Measurements from ENCODE around the gene VSTM2B. TPM values are rescaled to one million over a fixed set of nuclear protein-coding genes. Genes with fewer than 3 reads are reported as not detected.

VSTM2B gene
- total RNA-seq, 1 experiment from 2014 or later = not detected

DNA sequence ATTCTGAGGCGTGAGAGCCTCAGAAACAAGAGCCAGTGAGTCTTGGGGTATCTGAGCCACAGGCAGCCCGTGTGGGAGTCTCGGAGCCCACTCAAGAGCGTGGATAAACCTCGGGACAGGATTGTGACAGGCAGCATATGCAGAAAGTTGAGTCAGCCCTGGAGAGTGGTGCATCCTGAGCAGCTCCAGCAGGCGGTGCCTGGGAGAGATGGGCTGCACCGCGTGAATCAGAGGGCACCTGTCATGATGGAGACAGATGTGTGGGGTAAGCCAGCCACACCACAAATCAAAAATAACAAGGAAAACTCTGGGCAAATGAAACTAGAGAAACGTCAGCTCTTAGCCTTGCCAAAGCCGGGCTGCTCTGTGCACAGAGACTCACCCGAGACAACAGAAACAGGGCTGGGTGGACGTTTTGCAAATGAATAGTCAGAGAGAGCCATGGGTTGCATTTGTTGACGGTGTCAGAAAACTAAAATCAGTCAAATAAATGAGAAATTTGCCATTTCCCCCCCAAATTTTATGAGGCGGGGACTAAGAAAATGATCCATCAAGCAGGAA is 50.3 kb downstream of the VSTM2B start:
- H3K4me1 ChIP-seq (ENCODE audit: control insufficient read depth, insufficient read depth, low read length) = no peaks in the 10 kb centered on the region
- ATAC-seq = peak; percentile 64; the same call in 1 of the 2 replicates
- DNase-seq (ENCODE audit: low read depth, low spot score) = no peak

DNA sequence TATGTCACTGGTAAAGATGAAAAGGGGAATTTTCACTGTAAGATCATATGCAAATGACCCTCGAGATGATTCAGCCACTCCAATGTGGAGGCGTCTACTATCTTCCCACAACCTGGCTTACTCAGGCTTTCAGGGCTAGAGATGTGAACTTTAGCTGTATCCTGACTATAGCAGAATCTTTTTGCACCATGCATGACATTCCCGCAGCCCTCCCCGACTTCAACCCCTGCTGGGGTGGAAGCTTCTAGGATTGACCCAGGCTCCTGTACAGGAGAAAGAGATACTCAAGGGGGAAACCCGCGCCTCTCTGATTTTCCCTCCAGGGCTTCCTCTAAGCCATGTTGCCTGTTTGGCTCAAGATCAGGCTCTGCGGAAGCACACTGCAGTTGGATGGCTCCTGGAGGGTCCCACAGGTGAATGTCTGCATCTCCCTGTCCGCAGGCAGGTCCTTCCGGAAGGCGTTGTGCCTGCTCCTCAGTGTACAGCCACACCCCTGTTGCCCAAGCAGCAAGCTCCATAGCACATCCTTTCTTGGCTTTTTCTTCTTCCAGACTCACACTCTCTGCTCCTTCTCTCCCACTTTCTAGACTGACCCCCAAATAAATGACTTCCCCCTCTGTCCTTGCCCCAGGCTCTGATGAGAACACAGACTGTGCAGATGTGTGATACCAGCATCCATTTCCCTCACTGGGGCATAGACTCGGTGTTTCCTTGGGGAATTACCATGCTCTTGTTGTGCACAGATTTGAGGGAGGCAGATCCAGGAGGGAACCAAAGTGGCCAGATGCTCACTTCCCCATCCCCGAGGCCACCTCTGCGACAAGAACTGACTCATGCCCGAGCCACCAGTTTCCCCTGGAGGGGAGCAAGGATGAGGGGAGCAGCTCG is 51.2 kb downstream of the VSTM2B start:
- Histone ChIP-seq H3K27ac (ENCODE audit: low read length) (no peak overlapping the region), H3K36me3 (ENCODE audit: control insufficient read depth, insufficient read depth, low read length) (no peaks in the 10 kb centered on the region), H3K4me3 (ENCODE audit: low read depth in 2 of 2, low read length in 2 of 2) (no peak overlapping the region), H3K27me3 (ENCODE audit: control insufficient read depth, insufficient read depth, low read length) (peaks cover 52% of the 10 kb centered on the region), H3K4me1 (ENCODE audit: control insufficient read depth, insufficient read depth, low read length) (no peaks in the 10 kb centered on the region), H3K9me3 (ENCODE audit: control insufficient read depth, insufficient read depth, low read depth, low read length) (no peaks in the 10 kb centered on the region)
- intact Hi-C loops (cut with micrococcal nuclease; ENCODE audit: unreplicated experiment) = no loop called here
- POLR2A ChIA-PET = no interaction called here
- DNase-seq (ENCODE audit: low read depth, low spot score) (no peak), ATAC-seq (peak; percentile 26; the same call in 1 of the 2 replicates)
- CTCF ChIA-PET = no interaction called here
- BruUV-seq (replicated peaks) = no TSS peak
- in situ Hi-C loops (cut with HindIII; ENCODE audit: low pct_unique_long_range_greater_than_20kb, low sequenced_read_pairs) = no loop called here
- TF ChIP-seq SIN3A (IDR thresholded peaks at IDR 0.05; ENCODE audit: borderline replicate concordance, insufficient read depth, low read depth, low read length) (no peak), POLR2AphosphoS5 (IDR thresholded peaks at IDR 0.05; ENCODE audit: low read depth, low read length) (no peak), TCF7L2 (IDR thresholded peaks at IDR 0.05; ENCODE audit: low read depth, low read length) (no peak)
- TF ChIP-seq, protein P1, sequence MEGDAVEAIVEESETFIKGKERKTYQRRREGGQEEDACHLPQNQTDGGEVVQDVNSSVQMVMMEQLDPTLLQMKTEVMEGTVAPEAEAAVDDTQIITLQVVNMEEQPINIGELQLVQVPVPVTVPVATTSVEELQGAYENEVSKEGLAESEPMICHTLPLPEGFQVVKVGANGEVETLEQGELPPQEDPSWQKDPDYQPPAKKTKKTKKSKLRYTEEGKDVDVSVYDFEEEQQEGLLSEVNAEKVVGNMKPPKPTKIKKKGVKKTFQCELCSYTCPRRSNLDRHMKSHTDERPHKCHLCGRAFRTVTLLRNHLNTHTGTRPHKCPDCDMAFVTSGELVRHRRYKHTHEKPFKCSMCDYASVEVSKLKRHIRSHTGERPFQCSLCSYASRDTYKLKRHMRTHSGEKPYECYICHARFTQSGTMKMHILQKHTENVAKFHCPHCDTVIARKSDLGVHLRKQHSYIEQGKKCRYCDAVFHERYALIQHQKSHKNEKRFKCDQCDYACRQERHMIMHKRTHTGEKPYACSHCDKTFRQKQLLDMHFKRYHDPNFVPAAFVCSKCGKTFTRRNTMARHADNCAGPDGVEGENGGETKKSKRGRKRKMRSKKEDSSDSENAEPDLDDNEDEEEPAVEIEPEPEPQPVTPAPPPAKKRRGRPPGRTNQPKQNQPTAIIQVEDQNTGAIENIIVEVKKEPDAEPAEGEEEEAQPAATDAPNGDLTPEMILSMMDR (IDR thresholded peaks at IDR 0.05) = no peak
- TF ChIP-seq, protein P2, sequence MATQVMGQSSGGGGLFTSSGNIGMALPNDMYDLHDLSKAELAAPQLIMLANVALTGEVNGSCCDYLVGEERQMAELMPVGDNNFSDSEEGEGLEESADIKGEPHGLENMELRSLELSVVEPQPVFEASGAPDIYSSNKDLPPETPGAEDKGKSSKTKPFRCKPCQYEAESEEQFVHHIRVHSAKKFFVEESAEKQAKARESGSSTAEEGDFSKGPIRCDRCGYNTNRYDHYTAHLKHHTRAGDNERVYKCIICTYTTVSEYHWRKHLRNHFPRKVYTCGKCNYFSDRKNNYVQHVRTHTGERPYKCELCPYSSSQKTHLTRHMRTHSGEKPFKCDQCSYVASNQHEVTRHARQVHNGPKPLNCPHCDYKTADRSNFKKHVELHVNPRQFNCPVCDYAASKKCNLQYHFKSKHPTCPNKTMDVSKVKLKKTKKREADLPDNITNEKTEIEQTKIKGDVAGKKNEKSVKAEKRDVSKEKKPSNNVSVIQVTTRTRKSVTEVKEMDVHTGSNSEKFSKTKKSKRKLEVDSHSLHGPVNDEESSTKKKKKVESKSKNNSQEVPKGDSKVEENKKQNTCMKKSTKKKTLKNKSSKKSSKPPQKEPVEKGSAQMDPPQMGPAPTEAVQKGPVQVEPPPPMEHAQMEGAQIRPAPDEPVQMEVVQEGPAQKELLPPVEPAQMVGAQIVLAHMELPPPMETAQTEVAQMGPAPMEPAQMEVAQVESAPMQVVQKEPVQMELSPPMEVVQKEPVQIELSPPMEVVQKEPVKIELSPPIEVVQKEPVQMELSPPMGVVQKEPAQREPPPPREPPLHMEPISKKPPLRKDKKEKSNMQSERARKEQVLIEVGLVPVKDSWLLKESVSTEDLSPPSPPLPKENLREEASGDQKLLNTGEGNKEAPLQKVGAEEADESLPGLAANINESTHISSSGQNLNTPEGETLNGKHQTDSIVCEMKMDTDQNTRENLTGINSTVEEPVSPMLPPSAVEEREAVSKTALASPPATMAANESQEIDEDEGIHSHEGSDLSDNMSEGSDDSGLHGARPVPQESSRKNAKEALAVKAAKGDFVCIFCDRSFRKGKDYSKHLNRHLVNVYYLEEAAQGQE (IDR thresholded peaks at IDR 0.05; ENCODE audit: insufficient read depth in 1 of 2, low read depth in 2 of 2, low read length in 1 of 2) = no peak

More for the DNA sequence above, 50.3 kb downstream of the VSTM2B start:
- H3K27me3 ChIP-seq (ENCODE audit: control insufficient read depth, insufficient read depth, low read length) = peaks cover 51% of the 10 kb centered on the region
- no peak overlapping the region for H3K4me3 ChIP-seq (ENCODE audit: low read depth in 2 of 2, low read length in 2 of 2)
- ChIA-PET CTCF (no interaction called here), POLR2A (no interaction called here)
- H3K27ac ChIP-seq (ENCODE audit: low read length) = no peak overlapping the region
- BruUV-seq (replicated peaks) = no TSS peak
- intact Hi-C loops (cut with micrococcal nuclease; ENCODE audit: unreplicated experiment) (no loop called here), in situ Hi-C loops (cut with HindIII; ENCODE audit: low pct_unique_long_range_greater_than_20kb, low sequenced_read_pairs) (no loop called here)
- no peaks in the 10 kb centered on the region for H3K36me3 ChIP-seq (ENCODE audit: control insufficient read depth, insufficient read depth, low read length)
- TF ChIP-seq TCF7L2 (IDR thresholded peaks at IDR 0.05; ENCODE audit: low read depth, low read length) (no peak), POLR2AphosphoS5 (IDR thresholded peaks at IDR 0.05; ENCODE audit: low read depth, low read length) (no peak), SIN3A (IDR thresholded peaks at IDR 0.05; ENCODE audit: borderline replicate concordance, insufficient read depth, low read depth, low read length) (no peak)
- TF ChIP-seq, protein P1 (IDR thresholded peaks at IDR 0.05) = no peak
- TF ChIP-seq, protein P2 (IDR thresholded peaks at IDR 0.05; ENCODE audit: insufficient read depth in 1 of 2, low read depth in 2 of 2, low read length in 1 of 2) = no peak
- no peaks in the 10 kb centered on the region for H3K9me3 ChIP-seq (ENCODE audit: control insufficient read depth, insufficient read depth, low read depth, low read length)
